ENCODE data around the gene OBSCN.
A peak's percentile ranks its signal among the peaks of the same experiment; 100 is the strongest.

Gene OBSCN

DNA sequence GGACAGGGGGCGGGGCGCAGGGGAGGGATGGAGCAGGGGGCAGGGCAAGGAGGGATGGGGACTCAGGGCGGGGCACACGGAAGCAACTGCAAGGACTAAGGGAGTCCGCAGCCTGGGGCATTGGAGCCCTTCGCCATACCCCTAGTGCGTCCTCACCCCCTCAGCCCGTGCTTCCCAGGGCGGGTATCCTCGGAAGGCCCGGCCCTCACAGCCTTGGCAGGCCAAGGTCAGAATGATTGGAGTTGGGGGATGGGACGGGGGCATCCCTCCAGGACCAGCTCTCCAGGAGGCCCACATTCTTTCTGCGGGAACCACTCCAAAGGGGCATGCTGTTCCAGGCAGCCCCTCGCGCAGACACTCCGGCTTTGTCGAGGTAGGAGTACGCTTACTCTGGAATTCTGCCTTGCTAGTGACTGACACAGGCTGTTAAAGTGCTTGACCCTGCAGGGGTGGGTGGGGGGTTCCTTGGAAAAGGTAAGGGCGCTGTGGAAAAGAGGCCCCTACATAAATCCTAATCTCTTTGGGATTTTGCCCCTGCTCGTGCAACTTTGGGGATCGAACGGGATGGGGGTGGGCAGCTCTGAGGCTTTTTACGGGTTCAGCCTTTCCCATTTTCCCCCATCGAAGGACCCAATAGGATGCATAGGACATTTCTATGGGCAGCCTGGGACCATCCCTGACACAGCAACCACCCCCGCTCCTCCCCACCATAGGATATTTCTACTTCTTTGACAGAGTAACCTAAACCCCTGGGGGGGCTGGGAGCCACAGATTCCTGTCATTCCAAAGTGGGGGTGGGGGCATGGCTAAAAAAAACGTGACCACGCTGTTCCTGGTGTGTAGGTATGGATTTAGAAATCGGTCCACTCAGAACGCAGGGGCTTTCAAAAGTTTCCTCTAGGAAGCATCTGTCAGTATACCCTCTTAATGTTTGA is 199.5 kb downstream of the OBSCN start:
- ChIA-PET CTCF (interaction anchor here (0.6 kb wide), 1 partner anchor 45 kb away, joined by 3 read pairs; no protein-coding TSS in a partner anchor), POLR2A (ENCODE audit: low non-redundant PET) (interaction anchor here (0.7 kb wide), 1 partner anchor 48 kb away, joined by 8 read pairs; no protein-coding TSS in a partner anchor)
- peak overlapping the region; percentile 86 for H3K27ac ChIP-seq
- TF ChIP-seq, protein P1, sequence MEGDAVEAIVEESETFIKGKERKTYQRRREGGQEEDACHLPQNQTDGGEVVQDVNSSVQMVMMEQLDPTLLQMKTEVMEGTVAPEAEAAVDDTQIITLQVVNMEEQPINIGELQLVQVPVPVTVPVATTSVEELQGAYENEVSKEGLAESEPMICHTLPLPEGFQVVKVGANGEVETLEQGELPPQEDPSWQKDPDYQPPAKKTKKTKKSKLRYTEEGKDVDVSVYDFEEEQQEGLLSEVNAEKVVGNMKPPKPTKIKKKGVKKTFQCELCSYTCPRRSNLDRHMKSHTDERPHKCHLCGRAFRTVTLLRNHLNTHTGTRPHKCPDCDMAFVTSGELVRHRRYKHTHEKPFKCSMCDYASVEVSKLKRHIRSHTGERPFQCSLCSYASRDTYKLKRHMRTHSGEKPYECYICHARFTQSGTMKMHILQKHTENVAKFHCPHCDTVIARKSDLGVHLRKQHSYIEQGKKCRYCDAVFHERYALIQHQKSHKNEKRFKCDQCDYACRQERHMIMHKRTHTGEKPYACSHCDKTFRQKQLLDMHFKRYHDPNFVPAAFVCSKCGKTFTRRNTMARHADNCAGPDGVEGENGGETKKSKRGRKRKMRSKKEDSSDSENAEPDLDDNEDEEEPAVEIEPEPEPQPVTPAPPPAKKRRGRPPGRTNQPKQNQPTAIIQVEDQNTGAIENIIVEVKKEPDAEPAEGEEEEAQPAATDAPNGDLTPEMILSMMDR (conservative IDR thresholded peaks at IDR 0.05; ENCODE audit: low read depth): no peak
- no peak for DNase-seq (ENCODE audit: low spot score)

DNA sequence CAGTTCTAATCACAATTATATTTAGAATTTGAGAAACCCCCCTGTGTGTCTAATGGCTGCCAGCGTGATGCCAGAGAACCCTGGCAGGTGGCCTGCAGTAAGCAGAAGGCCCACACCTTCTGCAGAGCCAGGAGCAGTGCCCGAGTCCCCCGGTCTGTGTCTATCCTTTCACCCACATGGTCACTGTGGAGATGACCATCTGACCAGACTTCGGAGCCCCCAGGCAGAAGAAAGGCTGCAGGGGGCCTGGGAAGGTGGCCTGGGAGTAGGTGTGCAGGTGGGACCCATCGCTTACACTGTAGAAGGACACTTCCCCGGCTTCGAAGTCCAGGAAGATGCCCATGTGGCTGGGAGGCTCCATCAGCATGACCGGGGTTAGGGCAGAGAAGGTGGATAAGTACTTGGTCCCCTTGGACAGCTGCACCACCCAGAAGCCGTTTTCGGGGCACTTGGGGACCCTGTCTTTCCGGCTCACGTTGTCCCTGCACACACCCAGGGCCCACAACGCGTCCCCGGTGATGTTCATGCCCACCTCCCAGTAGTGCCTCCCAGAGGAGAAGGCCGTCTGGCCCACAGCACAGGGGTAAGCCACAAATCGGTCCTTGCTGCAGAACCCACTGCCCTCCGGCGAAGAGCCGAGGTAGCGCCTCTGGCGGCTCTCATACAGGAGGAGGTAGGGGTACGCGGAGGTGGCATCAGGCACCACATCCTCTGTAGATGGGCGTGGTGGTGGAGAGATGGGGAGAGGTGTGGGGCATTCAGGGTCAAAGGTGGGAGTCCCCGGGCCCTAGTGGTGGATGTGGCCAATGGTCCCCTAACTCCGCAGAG is 200.4 kb downstream of the OBSCN start:
- no peak for DNase-seq (ENCODE audit: low spot score)
- CTCF ChIA-PET: no interaction called here
- TF ChIP-seq, protein P1 (conservative IDR thresholded peaks at IDR 0.05; ENCODE audit: low read depth): no peak
- peak overlapping the region; percentile 86 for H3K27ac ChIP-seq
- POLR2A ChIA-PET (ENCODE audit: low non-redundant PET): no interaction called here

GRCh38 chr1:228408869-228409805 is 201.3 kb downstream of the OBSCN start:
- ChIA-PET POLR2A (ENCODE audit: low non-redundant PET) (interaction anchor here (0.5 kb wide), 1 partner anchor 48 kb away, joined by 3 read pairs; a partner anchor contains a TSS), CTCF (interaction anchor here (0.6 to 0.9 kb wide), 3 partner anchors 63 to 545 kb away, joined by 3 to 8 read pairs (median 3); no protein-coding TSS in a partner anchor)
- TF ChIP-seq, protein P1 (conservative IDR thresholded peaks at IDR 0.05; ENCODE audit: low read depth): no peak

GRCh38 chr1:228410015-228410414 is 202.2 kb downstream of the OBSCN start:
- POLR2A ChIA-PET (ENCODE audit: low non-redundant PET): no interaction called here
- TF ChIP-seq, protein P1 (conservative IDR thresholded peaks at IDR 0.05; ENCODE audit: low read depth): no peak
- CTCF ChIA-PET: interaction anchor here (0.6 kb wide), 1 partner anchor 546 kb away, joined by 3 read pairs; no protein-coding TSS in a partner anchor
- peak overlapping the region; percentile 34; the same call in 1 of the 2 replicates for H3K27ac ChIP-seq
- DNase-seq (ENCODE audit: low spot score): no peak

More at GRCh38 chr1:228408869-228409805, 201.3 kb downstream of the OBSCN start:
- no peak for DNase-seq (ENCODE audit: low spot score)
- H3K27ac ChIP-seq: peak overlapping the region; percentile 34; the same call in 1 of the 2 replicates

DNA sequence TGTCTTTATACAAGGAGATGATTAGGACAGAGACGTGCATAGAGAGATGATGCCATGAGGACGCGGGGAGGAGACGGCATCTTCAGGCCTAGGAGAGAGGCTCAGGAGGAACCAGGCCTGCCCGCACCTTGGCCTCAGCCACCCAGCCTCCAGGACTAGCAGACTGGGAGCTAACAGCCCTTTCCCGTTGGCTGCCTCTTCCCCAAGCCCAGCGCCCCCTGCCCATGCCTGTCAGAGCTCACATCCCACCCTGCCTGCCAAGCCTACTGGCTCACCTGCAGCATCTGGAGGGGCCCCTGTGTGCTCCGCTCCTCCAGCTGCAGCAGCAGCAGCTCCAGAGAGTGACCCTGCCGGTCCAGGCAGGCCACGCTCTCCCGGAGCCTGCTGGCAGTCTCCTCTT is 202.8 kb downstream of the OBSCN start:
- no peak for DNase-seq (ENCODE audit: low spot score)
- ChIA-PET CTCF (interaction anchor here (0.6 kb wide), 1 partner anchor 38 kb away, joined by 4 read pairs; no protein-coding TSS in a partner anchor), POLR2A (ENCODE audit: low non-redundant PET) (no interaction called here)
- TF ChIP-seq, protein P1 (conservative IDR thresholded peaks at IDR 0.05; ENCODE audit: low read depth): no peak
- H3K27ac ChIP-seq: no peak overlapping the region
